NCI-H2227 (cell line): ENCODE data around the gene SCAF1.

Source experiments
- DNase-seq: peaks from one replicate; lab custom pipeline; 2025; ENCODE audit not compliant: unreplicated experiment; lab: John Stamatoyannopoulos, UW

Gene SCAF1

DNA sequence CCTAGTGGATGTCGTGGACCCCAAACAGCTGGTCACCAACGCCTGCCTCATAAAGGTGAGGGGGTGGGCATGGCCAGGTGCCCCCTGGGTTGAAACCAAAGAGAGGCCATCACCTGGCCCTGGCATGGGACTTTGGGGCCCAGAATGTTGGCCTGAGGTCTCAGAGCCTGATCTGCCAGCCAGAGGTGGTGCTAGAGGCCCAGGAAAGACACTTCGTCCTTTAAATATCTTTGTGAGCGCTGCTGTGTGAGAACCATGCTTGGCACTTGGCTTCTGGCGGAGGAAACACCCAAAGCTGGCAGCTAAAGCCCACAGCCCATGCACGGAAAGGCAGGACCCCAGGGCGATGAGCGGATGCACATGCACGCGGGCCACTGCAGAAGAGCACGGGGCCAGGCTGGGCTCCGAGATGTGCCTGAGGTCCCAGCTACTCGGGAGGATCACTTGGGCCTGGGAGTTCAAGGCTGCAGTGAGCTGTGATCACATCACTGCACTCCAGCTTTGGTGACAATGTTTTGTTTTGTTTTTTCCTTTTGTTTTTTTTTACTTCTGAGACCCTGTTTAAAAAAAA lies 43.1 kb downstream of the SCAF1 start:
- DNase-seq = no peak

DNA sequence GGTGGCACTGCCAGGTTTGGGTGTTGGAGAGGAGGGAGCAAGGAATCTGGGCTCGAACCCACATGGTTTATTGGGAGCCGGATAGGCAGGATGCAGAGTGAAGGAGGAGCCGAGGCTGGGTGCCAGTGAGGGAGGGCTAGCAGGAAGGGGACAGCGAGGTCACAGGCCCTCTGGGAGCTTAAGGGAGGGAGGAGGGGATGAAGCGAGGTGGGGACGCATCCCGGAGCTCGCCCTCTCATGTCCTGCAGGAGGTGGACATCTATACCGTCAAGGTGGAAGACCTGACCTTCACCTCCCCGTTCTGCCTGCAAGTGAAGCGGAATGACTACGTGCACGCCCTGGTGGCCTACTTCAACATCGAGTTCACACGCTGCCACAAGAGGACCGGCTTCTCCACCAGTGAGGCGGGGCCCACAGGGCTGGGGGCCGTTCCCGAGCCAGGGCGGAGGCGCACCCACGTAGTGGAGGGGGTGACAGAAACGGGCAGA lies 43.9 kb downstream of the SCAF1 start:
- no peak for DNase-seq

DNA sequence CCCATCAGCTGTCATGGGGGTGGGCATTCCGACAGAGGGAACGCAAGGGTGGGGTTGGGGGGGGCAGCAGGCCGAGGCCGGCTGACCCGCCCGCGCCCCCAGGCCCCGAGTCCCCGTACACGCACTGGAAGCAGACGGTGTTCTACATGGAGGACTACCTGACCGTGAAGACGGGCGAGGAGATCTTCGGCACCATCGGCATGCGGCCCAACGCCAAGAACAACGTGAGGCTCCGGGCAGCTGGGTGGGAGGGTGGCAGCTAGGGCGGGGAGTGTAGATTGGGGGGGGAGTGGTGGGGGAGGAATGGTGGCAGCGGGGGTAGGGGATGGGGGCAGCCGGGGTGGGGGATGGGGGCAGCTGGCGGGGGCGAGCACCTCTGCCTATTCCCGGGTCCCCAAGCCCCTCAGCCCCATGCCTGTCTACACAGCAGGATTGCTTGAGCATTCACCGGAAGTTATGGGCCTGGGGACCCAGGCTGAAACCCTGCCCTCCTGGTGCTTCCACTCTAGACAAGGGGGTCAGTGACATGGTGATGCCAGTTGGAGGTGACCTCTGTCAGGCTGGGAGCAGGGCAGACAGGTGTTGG lies 44.6 kb downstream of the SCAF1 start:
- DNase-seq = no peak

- no peak for DNase-seq
These were observed 45.1 kb downstream of the SCAF1 start for GRCh38 chr19:49687150-49687549.

GRCh38 chr19:49687566-49688316 lies 45.7 kb downstream of the SCAF1 start:
- DNase-seq = peak; percentile 27

DNA sequence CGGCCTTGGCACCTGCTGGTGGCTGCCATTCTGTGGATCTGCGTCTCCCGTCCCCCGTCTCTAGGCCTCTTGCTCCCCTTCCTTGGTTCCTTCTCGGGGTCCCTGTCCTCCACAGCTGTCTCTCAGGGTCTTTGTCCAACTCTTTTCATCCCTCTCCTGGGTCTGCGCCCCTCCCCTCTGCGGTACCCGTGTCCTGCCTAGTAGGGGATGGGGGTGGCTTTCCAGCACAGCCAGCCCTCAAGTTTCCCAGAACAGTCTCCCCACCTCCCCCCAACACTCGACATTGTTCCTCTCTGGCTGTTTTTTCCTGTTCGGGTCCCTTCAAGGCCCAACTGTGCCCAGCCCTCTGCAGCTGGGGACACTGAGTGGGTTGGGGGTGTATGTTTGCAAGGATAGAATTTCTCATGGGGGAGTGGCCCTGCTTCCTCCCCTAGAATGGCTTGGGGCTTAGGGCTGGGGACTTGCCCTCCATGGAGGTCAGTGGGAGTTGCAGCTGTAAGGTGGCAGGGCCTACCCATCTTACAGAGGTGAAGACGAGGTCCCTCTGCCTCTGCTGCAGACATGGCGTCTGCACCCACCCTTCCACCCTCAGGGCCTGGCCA lies 46.6 kb downstream of the SCAF1 start:
- no peak for DNase-seq

DNA sequence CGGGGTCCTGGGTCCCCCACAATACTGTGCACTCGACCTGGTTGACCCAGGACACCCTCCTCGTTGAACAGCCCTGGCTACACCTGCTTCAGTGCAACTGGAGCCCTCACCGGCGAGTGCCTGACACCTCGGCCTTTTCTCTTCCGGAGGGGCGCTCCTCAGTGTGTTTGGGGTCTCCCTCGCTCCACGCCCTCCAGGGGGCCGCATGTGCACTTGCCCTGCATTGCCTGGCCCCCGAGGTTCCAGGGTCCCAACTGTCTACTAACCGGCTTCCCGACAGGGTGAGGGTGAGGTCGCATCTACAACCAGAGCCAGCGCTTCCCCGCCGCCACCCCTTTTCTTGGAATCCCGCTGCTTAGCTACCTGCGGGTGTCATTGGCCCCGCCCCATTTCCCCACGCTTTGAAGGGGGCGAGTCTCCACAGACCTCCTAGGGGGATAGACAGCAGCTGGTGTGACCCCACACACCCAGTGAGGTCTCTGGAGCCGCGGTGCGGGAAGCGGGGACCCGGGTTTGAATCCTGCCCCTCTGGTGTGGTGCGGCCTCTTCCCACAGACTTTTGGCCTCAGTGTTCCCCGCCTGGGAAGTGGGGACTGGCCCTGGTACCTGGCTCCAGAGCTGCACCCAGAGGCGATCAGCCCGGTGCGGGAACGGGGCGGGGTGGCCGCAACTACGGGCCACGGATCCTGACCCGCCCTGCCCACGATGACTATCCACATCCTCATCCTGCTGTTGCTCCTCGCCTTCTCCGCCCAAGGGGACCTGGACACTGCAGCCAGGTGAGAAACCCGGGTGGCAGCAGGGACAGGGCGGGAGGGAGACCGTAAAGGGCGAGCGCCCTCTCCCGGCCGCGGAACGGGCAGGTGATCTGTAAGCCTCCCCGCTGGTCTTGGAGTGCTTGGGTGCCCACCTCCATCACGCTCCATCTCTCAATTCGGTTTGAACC lies 47.4 kb downstream of the SCAF1 start, which contains the start of gene ADM5:
TSS of gene ADM5 (plus strand) at position 462 of the 946 bp plus-strand sequence. CDS start at position 706, 244 bp downstream.
- peak; percentile 62 for DNase-seq

DNA sequence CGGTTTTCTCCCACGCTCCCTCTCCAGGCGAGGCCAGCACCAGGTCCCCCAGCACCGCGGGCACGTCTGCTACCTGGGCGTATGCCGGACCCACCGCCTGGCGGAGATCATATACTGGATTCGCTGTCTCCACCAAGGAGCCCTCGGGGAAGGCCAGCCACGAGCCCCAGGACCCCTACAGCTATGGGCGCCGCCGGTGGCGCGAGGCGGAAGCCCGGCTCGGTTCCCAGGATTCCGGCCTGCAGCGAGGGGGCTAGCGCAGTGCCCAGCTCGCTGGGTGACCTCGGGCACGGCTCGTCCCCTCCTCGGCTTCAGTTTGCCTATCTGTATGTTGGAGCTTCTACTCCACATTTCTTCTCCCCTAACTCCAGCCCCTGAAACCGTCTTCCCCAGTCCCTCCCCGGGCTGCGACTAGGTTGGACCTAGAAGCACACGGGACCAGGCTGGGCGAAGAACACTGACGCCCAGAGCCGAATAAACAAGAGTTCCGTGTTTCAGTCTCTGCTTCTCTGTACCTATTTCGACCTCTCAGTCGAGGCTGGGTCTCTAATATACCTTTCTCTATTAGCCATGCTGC lies 48.2 kb downstream of the SCAF1 start:
- no peak for DNase-seq

GRCh38 chr19:49690656-49691242 lies 48.7 kb downstream of the SCAF1 start, which contains the start of gene CPT1C:
TSS of gene CPT1C (plus strand) at chr19:49691116. CDS start at chr19:49692253, 1,137 bp downstream.
- DNase-seq = peak; percentile 92

- peak; percentile 89 for DNase-seq
These were observed 49.5 kb downstream of the SCAF1 start for GRCh38 chr19:49691243-49692146.

DNA sequence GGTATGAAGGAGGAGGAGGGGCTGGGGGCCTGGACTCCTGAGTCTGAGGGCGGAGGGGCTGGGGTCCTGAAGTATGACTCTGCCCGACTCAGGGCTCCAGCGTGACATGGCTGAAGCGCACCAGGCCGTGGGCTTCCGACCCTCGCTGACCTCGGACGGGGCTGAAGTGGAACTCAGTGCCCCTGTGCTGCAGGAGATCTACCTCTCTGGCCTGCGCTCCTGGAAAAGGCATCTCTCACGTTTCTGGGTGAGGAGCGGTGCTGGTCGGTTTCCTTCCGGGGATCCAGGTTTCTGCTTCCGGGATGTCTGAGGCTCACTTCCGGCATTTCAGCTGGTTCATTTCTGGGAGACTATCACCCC lies 50.1 kb downstream of the SCAF1 start:
- DNase-seq = peak; percentile 45

DNA sequence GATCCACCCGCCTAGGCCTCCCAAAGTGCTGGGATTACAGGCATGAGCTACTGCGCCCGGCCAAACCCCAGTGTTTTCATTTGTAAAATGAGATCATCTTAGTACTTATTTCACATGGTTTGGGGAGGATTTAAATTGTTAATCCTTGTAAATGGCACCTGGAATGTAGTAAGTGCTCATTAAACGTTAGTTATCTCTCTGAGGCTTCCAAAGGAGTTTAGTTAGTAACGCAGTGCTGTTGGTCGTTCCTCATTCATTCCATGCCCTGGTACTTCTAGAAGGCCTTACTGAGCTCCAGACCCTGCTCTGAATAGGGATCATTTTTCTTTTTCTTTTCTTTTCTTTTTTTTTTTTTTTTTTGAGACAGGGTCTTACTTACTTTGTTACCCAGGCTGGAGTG lies 54.1 kb downstream of the SCAF1 start:
- no peak for DNase-seq

- DNase-seq = no peak
These were observed 54.9 kb downstream of the SCAF1 start for GRCh38 chr19:49696865-49697264.

DNA sequence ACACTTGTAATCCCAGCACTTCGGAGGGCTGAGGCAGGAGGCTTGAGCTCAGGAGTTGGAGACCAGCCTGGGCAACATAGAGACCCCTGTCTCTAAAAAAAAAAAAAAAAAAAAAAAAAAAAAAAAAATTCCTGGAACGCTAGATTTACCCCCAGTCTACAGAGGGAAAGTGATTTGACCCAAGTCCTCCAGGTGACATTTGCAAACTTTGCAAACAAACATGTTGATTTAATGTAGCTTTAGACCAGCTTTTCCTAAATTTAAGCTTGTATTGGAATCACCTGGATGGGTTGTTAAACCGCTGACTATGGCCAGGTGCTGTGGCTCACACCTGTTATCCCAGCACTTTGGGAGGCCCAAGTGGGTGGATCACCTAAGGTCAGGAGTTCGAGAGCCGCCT lies 57.4 kb downstream of the SCAF1 start:
- DNase-seq = no peak

- DNase-seq = no peak
These were observed 58.6 kb downstream of the SCAF1 start for GRCh38 chr19:49700563-49700962.

GRCh38 chr19:49701271-49701786 lies 59.3 kb downstream of the SCAF1 start:
- no peak for DNase-seq

- DNase-seq = no peak
These were observed 63.1 kb downstream of the SCAF1 start for GRCh38 chr19:49704888-49705642.

GRCh38 chr19:49705919-49706318 lies 63.9 kb downstream of the SCAF1 start:
- no peak for DNase-seq
